Memory B cell (primary cell): ENCODE measurements around the gene GPR75.
"Not testable (repeated sequence)": the region's sequence is repeated elsewhere in the genome, so short reads cannot be mapped to it uniquely, and the experiment has no call there.

Experiments
- ATAC-seq: fragments of 150-1000 bp; cut with Tn5 transposase; 2 replicates; pipeline ENCODE4 v1.10.0; 2021; ENCODE audit warnings: low read depth, mild to moderate bottlenecking, moderate library complexity
- DNase-seq, 2 donors: peaks; one replicate each; pipeline ENCODE4 v3.0.0; 2022; ENCODE audit warnings: low spot score in 2 of 2
- H3K27ac Mint-ChIP-seq: one replicate; pipeline ENCODE4 v1.8.0; 2022; ENCODE audit warnings: mild to moderate bottlenecking, moderate library complexity, mixed read lengths
- H3K27me3 Mint-ChIP-seq: one replicate; pipeline ENCODE4 v1.8.0; 2022; ENCODE audit warnings: mixed read lengths
- H3K36me3 Mint-ChIP-seq: one replicate; pipeline ENCODE4 v1.8.0; 2022; ENCODE audit warnings: mild to moderate bottlenecking, mixed read lengths
- H3K4me1 Mint-ChIP-seq: one replicate; pipeline ENCODE4 v1.8.0; 2022; ENCODE audit warnings: mixed read lengths
- H3K4me3 Mint-ChIP-seq: one replicate; pipeline ENCODE4 v1.8.0; 2022; ENCODE audit warnings: mild to moderate bottlenecking, moderate library complexity, mixed read lengths
- H3K9me3 Mint-ChIP-seq: one replicate; pipeline ENCODE4 v1.8.0; 2022; ENCODE audit warnings: mixed read lengths

Gene GPR75

DNA sequence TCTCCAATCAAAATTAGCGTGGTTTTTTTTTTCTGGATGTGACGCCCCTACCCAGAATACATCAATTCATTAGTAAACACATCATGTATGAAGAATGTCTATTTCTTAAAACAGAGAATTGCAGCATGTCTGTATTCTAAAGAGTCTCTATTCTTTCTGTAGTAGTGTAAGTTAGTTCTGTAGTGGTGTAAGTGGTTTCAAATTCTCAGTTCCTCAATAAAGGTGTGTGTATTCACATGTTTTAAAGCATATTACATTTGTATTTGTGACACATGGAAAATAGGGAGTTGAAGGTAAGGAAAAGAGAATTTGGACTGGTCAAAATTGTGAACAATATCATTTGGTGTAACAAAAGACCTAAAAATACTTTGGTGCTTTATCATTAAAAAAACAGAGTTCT, 8.0 kb upstream of the GPR75 start:
- no peaks in the 10 kb centered on the region for H3K4me1 Mint-ChIP-seq

DNA sequence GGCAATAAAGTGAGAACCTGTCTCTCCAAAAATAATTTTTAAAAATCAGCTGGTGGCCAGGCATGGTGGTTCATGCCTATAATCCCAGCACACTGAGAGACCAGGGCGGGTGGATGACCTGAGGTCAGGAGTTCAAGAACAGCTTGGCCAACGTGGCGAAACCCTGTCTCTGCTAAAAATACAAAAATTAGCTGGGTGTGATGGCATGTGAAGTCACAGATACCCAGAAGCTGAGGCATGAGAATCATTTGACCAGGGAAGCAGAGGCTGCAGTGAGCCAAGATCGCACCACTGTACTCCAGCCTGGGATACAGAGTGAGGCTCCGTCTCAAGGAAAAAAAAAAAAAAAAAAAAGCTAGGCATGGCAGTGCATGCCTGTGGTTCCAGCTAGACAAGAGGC, 7.4 kb upstream of the GPR75 start:
- H3K9me3 Mint-ChIP-seq = no peaks in the 10 kb centered on the region
- no peak for ATAC-seq
- H3K36me3 Mint-ChIP-seq = peaks cover 9% of the 10 kb centered on the region
- no peaks in the 10 kb centered on the region for H3K4me1 Mint-ChIP-seq
- no peak for DNase-seq
- H3K27ac Mint-ChIP-seq = no peak overlapping the region
- H3K4me3 Mint-ChIP-seq = no peak overlapping the region
- no peaks in the 10 kb centered on the region for H3K27me3 Mint-ChIP-seq

More for the DNA sequence above, 8.0 kb upstream of the GPR75 start:
- Mint-ChIP-seq H3K27me3 (no peaks in the 10 kb centered on the region), H3K27ac (no peak overlapping the region), H3K36me3 (peaks cover 9% of the 10 kb centered on the region), H3K9me3 (no peaks in the 10 kb centered on the region), H3K4me3 (no peak overlapping the region)
- DNase-seq = no peak
- no peak for ATAC-seq

DNA sequence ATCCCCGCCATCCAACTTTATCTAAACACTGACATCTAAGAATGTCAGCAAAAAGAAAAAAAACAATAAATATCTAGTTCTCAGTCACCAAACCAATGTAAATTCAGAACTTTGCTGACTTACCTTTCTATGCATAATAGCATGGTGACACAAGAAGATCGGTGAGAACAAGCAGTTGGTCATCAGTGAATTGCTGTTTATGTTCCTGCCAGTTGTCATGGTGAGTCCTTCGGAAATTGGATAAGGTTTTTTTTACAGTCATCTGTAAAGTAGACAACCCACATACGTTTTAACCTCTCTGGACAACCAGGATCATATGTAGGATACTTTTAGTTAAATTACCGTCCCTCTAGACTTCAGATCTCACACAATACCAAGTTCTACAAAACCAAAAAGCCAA, 6.2 kb upstream of the GPR75 start:
- Mint-ChIP-seq H3K36me3 (peaks cover 9% of the 10 kb centered on the region), H3K27me3 (no peaks in the 10 kb centered on the region)
- ATAC-seq = no peak

GRCh38 chr2:53865264-53865663, 5.5 kb upstream of the GPR75 start:
- Mint-ChIP-seq H3K27me3 (no peaks in the 10 kb centered on the region), H3K4me1 (no peaks in the 10 kb centered on the region), H3K36me3 (peaks cover 9% of the 10 kb centered on the region), H3K9me3 (no peaks in the 10 kb centered on the region), H3K4me3 (no peak overlapping the region), H3K27ac (no peak overlapping the region)
- DNase-seq (no peak), ATAC-seq (no peak)

More for the DNA sequence above, 6.2 kb upstream of the GPR75 start:
- H3K27ac Mint-ChIP-seq = no peak overlapping the region
- H3K9me3 Mint-ChIP-seq = no peaks in the 10 kb centered on the region
- no peak for DNase-seq
- H3K4me1 Mint-ChIP-seq = no peaks in the 10 kb centered on the region
- H3K4me3 Mint-ChIP-seq = no peak overlapping the region

DNA sequence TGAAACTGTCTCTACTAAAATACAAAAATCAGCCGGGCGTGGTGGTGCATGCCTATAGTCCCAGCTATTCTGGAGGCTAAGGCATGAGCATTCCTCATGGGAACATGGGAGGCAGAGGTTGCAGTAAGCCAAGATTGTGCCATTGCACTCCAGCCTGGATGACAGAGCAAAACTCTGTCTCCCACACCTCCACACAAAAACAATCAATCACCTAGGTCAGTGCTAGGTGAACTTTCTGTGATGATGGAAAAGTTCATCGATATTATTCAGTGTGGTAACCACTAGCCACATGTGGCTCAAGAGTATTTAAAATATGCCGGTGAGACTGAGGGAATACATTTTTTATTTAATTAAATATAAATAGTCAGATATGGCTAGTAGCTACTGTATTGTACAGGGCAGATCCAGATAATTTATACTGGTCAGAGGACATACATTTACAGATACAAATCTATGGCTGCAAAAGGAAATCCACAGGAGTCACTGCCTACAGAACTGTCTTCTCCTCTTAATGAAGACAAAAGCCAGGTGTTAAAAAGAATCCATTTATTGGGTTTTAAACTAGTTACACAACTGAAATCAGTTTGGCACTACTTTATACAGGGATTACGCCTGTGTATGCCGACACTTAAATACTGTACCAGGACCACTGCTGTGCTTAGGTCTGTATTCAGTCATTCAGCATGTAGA, 3.9 kb upstream of the GPR75 start:
- H3K4me3 Mint-ChIP-seq = no peak overlapping the region
- H3K27ac Mint-ChIP-seq = peak overlapping the region; percentile 20
- no peaks in the 10 kb centered on the region for H3K9me3 Mint-ChIP-seq
- peaks cover 11% of the 10 kb centered on the region for H3K36me3 Mint-ChIP-seq
- H3K27me3 Mint-ChIP-seq = no peaks in the 10 kb centered on the region
- no peak for ATAC-seq
- DNase-seq = no peak
- H3K4me1 Mint-ChIP-seq = no peaks in the 10 kb centered on the region

DNA sequence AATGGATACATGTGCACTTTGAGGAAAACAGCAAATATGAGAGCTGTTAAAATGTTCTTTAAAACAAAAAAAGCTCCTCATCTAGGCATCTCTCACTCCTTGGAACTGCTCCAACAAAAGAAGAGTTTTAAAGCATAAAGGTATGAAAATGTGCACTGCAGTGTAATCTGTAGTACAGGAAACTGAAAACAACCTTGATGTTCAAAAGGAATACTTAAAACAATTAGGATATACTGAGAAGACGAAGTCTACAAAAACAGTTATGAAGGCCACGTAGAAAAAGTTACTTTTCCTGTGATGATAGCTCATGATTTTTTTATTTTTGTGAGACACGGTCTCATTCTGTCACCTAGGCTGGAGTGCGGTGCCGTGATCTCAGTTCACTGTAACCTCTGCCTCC, 2.1 kb upstream of the GPR75 start:
- H3K36me3 Mint-ChIP-seq = peaks cover 12% of the 10 kb centered on the region
- DNase-seq = no peak
- H3K27ac Mint-ChIP-seq = peak overlapping the region; percentile 33
- H3K4me1 Mint-ChIP-seq = no peaks in the 10 kb centered on the region
- no peak overlapping the region for H3K4me3 Mint-ChIP-seq
- ATAC-seq = no peak
- H3K27me3 Mint-ChIP-seq = no peaks in the 10 kb centered on the region
- H3K9me3 Mint-ChIP-seq = no peaks in the 10 kb centered on the region

- H3K27me3 Mint-ChIP-seq = no peaks in the 10 kb centered on the region
- no peaks in the 10 kb centered on the region for H3K4me1 Mint-ChIP-seq
- no peak overlapping the region for H3K27ac Mint-ChIP-seq
- ATAC-seq (no peak), DNase-seq (no peak)
- H3K9me3 Mint-ChIP-seq = no peaks in the 10 kb centered on the region
- no peak overlapping the region for H3K4me3 Mint-ChIP-seq
- H3K36me3 Mint-ChIP-seq = peaks cover 18% of the 10 kb centered on the region
Measured at GRCh38 chr2:53856272-53856671, 3.5 kb downstream of the GPR75 start.

GRCh38 chr2:53854678-53855077, 5.1 kb downstream of the GPR75 start:
- peak overlapping the region; percentile 52 for H3K27ac Mint-ChIP-seq
- no peak overlapping the region for H3K4me3 Mint-ChIP-seq
- ATAC-seq (no peak), DNase-seq (no peak)
- no peaks in the 10 kb centered on the region for H3K4me1 Mint-ChIP-seq
- H3K27me3 Mint-ChIP-seq = no peaks in the 10 kb centered on the region
- H3K9me3 Mint-ChIP-seq = no peaks in the 10 kb centered on the region
- H3K36me3 Mint-ChIP-seq = peaks cover 18% of the 10 kb centered on the region

- ATAC-seq (no peak), DNase-seq (no peak)
- Mint-ChIP-seq H3K4me1 (no peaks in the 10 kb centered on the region), H3K4me3 (no peak overlapping the region), H3K27me3 (no peaks in the 10 kb centered on the region), H3K36me3 (peaks cover 17% of the 10 kb centered on the region), H3K27ac (no peak overlapping the region), H3K9me3 (no peaks in the 10 kb centered on the region)
Measured at GRCh38 chr2:53852532-53852931, 7.2 kb downstream of the GPR75 start.

- not testable (repeated sequence) for H3K4me1 Mint-ChIP-seq, H3K27me3 Mint-ChIP-seq, H3K4me3 Mint-ChIP-seq, ATAC-seq, H3K27ac Mint-ChIP-seq, DNase-seq, H3K9me3 Mint-ChIP-seq
- peaks cover 15% of the 10 kb centered on the region for H3K36me3 Mint-ChIP-seq
Measured at GRCh38 chr2:53851052-53851757, 8.6 kb downstream of the GPR75 start.

GRCh38 chr2:53848062-53848461, 11.7 kb downstream of the GPR75 start:
- H3K36me3 Mint-ChIP-seq = peaks cover 4% of the 10 kb centered on the region
- H3K4me1 Mint-ChIP-seq = peaks cover 6% of the 10 kb centered on the region
- no peak overlapping the region for H3K4me3 Mint-ChIP-seq
- no peak overlapping the region for H3K27ac Mint-ChIP-seq
- H3K27me3 Mint-ChIP-seq = no peaks in the 10 kb centered on the region
- H3K9me3 Mint-ChIP-seq = peaks cover 4% of the 10 kb centered on the region
- ATAC-seq (no peak), DNase-seq (no peak)

- ATAC-seq = no peak
- Mint-ChIP-seq H3K36me3 (peaks cover 7% of the 10 kb centered on the region), H3K4me3 (no peak overlapping the region), H3K9me3 (peaks cover 4% of the 10 kb centered on the region), H3K27me3 (no peaks in the 10 kb centered on the region), H3K4me1 (peaks cover 8% of the 10 kb centered on the region), H3K27ac (no peak overlapping the region)
- no peak for DNase-seq
Measured at GRCh38 chr2:53843595-53843994, 16.2 kb downstream of the GPR75 start.

GRCh38 chr2:53842891-53843290, 16.9 kb downstream of the GPR75 start:
- H3K36me3 Mint-ChIP-seq = peaks cover 4% of the 10 kb centered on the region
- H3K9me3 Mint-ChIP-seq = peaks cover 4% of the 10 kb centered on the region
- no peaks in the 10 kb centered on the region for H3K27me3 Mint-ChIP-seq
- ATAC-seq = no peak
- DNase-seq = no peak
- no peak overlapping the region for H3K4me3 Mint-ChIP-seq
- no peak overlapping the region for H3K27ac Mint-ChIP-seq
- peaks cover 8% of the 10 kb centered on the region for H3K4me1 Mint-ChIP-seq

GRCh38 chr2:53841651-53842050, 18.1 kb downstream of the GPR75 start:
- not testable (repeated sequence) for H3K9me3 Mint-ChIP-seq, H3K4me3 Mint-ChIP-seq, ATAC-seq, H3K4me1 Mint-ChIP-seq, H3K36me3 Mint-ChIP-seq, DNase-seq, H3K27ac Mint-ChIP-seq, H3K27me3 Mint-ChIP-seq

- Mint-ChIP-seq H3K27me3 (no peaks in the 10 kb centered on the region), H3K4me1 (peaks cover 8% of the 10 kb centered on the region), H3K4me3 (no peak overlapping the region), H3K36me3 (peaks cover 5% of the 10 kb centered on the region), H3K9me3 (peaks cover 4% of the 10 kb centered on the region), H3K27ac (no peak overlapping the region)
- ATAC-seq (no peak), DNase-seq (no peak)
Measured at GRCh38 chr2:53840580-53840979, 19.2 kb downstream of the GPR75 start.
